Panc1 (cell line): ENCODE results near the gene ALG13. TPM values are rescaled to one million over a fixed set of nuclear protein-coding genes. Genes with fewer than 3 reads are reported as not detected.

ENCODE experiments used
- ATAC-seq: fragments of 200-7000 bp; cut with Tn5 transposase; 2 replicates; pipeline ENCODE4 v1.9.1; 2020; ENCODE audit warnings: mild to moderate bottlenecking, moderate library complexity
- BruUV-seq: library from RNA; stranded (reverse); fragments of 400-500 nt; replicated peaks from 2 replicates; lab custom pipeline; 2021; lab: Mats Ljungman, UMichigan
- CTCF ChIA-PET: fragments of 300-600 bp; sonication (Branson Sonifier 250); formaldehyde crosslinking; loops from one replicate; lab custom pipeline; 2022; ENCODE audit warnings: antibody characterized with exemption; lab: Charles Lee
- POLR2A ChIA-PET: fragments of 300-600 bp; sonication (Branson Sonifier 250); formaldehyde crosslinking; loops from one replicate; lab custom pipeline; 2022; ENCODE audit warnings: antibody characterized with exemption; lab: Charles Lee
- DNase-seq: peaks from one replicate; pipeline ENCODE4 v3.0.0-alpha.2; 2010; ENCODE audit warnings: low read depth, low spot score
- H3K27ac ChIP-seq: 2 replicates; pipeline ENCODE4 v1.5.1; 2011; ENCODE audit warnings: mild to moderate bottlenecking, low read length, inconsistent platforms
- H3K27me3 ChIP-seq: fragments of 200-500 bp; sonication (Bioruptor generic); 2 replicates; pipeline ENCODE4 v1.6.0; 2014; ENCODE audit warnings: low read length, inconsistent platforms; ENCODE audit not compliant: control insufficient read depth, insufficient read depth
- H3K36me3 ChIP-seq: fragments of 200-500 bp; sonication (Bioruptor generic); 2 replicates; pipeline ENCODE4 v1.5.1; 2014; ENCODE audit warnings: inconsistent platforms, mild to moderate bottlenecking, low read length, moderate library complexity; ENCODE audit not compliant: control insufficient read depth, insufficient read depth
- H3K4me1 ChIP-seq: 2 replicates; pipeline ENCODE4 v1.5.1; 2011; ENCODE audit warnings: inconsistent platforms, mild to moderate bottlenecking, low read length, moderate library complexity; ENCODE audit not compliant: control insufficient read depth, insufficient read depth
- H3K4me3 ChIP-seq, 2 experiments: 2 replicates each; pipeline ENCODE4 v1.5.1; 2011 to 2012; ENCODE audit warnings: low read depth in 2 of 2, low read length in 2 of 2, mild to moderate bottlenecking in 2 of 2, inconsistent platforms in 1 of 2, moderate library complexity in 1 of 2
- H3K9me3 ChIP-seq: fragments of 200-500 bp; sonication (Bioruptor generic); 2 replicates; pipeline ENCODE4 v1.5.1; 2014; ENCODE audit warnings: low read depth, mild to moderate bottlenecking, inconsistent platforms, low read length, moderate library complexity; ENCODE audit not compliant: control insufficient read depth, insufficient read depth
- CTCF ChIP-seq: fragments of 450-650 bp; IDR thresholded peaks from 2 replicates; pipeline ENCODE4 v1.5.1; 2017; ENCODE audit warnings: mild to moderate bottlenecking
- POLR2AphosphoS5 ChIP-seq: IDR thresholded peaks from 2 replicates; pipeline ENCODE4 v1.6.1; 2012; ENCODE audit warnings: mild to moderate bottlenecking, low read depth, low read length, moderate library complexity
- REST ChIP-seq, 2 experiments: IDR thresholded peaks; 2 replicates each; pipeline ENCODE4 v1.6.1; 2011 to 2012; ENCODE audit warnings: low read depth in 2 of 2, control low read depth in 1 of 2, low read length in 1 of 2, mild to moderate bottlenecking in 1 of 2, moderate library complexity in 1 of 2; ENCODE audit not compliant: insufficient read depth in 1 of 2
- SIN3A ChIP-seq: IDR thresholded peaks from 2 replicates; pipeline ENCODE4 v1.6.1; 2012; ENCODE audit warnings: low read depth, mild to moderate bottlenecking, low read length, moderate library complexity, borderline replicate concordance; ENCODE audit not compliant: insufficient read depth
- TCF7L2 ChIP-seq: IDR thresholded peaks from 2 replicates; pipeline ENCODE4 v1.6.1; 2011; ENCODE audit warnings: mild to moderate bottlenecking, low read depth, low read length, inconsistent platforms
- in situ Hi-C: cut with HindIII; loops from 2 replicates; pipeline ENCODE4 v1.10.0; 2016; ENCODE audit warnings: low sequenced_read_pairs, low pct_unique_long_range_greater_than_20kb
- intact Hi-C: fragments of 100-400 bp; cut with micrococcal nuclease; formaldehyde crosslinking; loops from one replicate; pipeline ENCODE4 v1.10.0; 2022; ENCODE audit not compliant: unreplicated experiment
- total RNA-seq: library from RNA; stranded (reverse); gene quantifications from one replicate; pipeline ENCODE4 v1.2.1, GENCODE V29; 2021; ENCODE audit not compliant: unreplicated experiment

The ALG13 gene
- total RNA-seq, 1 experiment from 2014 or later, result 50.0 TPM

- CTCF ChIA-PET, result no interaction called here
- no TSS peak for BruUV-seq
Observed at GRCh38 chrX:111778591-111778990, 97.6 kb downstream of the ALG13 start.

DNA sequence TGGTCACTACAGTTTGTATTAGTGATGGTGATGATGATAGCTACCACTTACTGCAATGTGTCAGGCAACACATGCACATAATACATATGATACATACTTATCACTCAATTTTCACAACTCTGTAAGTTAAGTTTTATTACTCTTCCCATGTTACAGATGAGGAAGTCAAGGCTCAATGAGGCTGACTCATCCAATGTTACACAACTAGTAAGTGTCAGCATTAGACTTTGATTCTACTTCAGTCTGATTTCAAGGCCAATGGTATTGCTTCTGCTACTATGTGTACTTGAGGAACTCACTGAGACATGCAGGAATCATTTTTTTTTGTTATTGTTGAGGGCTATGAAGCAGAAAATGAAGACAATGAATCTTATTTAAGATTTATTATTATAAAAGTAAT, 98.6 kb downstream of the ALG13 start:
- intact Hi-C loops, result no loop called here
- in situ Hi-C loops, result no loop called here
- ATAC-seq (no peak), DNase-seq (no peak)
- Histone ChIP-seq H3K4me3 (no peak overlapping the region), H3K9me3 (no peaks in the 10 kb centered on the region), H3K27me3 (no peaks in the 10 kb centered on the region), H3K27ac (no peak overlapping the region), H3K4me1 (no peaks in the 10 kb centered on the region), H3K36me3 (no peaks in the 10 kb centered on the region)
- ChIA-PET POLR2A (no interaction called here), CTCF (no interaction called here)
- no peak for TF ChIP-seq POLR2AphosphoS5
- no peak for TF ChIP-seq CTCF
- no peak for TF ChIP-seq REST (IDR thresholded peaks at IDR 0.05; ENCODE audit: insufficient read depth in 1 of 2, low read depth in 2 of 2, low read length in 1 of 2)
- no peak for TF ChIP-seq SIN3A
- no peak for TF ChIP-seq TCF7L2
- BruUV-seq, result no TSS peak

More at GRCh38 chrX:111778591-111778990, 97.6 kb downstream of the ALG13 start:
- DNase-seq (no peak), ATAC-seq (no peak)
- no peaks in the 10 kb centered on the region for H3K36me3 ChIP-seq
- H3K27me3 ChIP-seq, result no peaks in the 10 kb centered on the region
- no peak for TF ChIP-seq SIN3A
- no peak for TF ChIP-seq TCF7L2
- TF ChIP-seq POLR2AphosphoS5, result no peak
- TF ChIP-seq REST (IDR thresholded peaks at IDR 0.05; ENCODE audit: insufficient read depth in 1 of 2, low read depth in 2 of 2, low read length in 1 of 2), result no peak
- TF ChIP-seq CTCF, result no peak
- no peaks in the 10 kb centered on the region for H3K4me1 ChIP-seq
- intact Hi-C loops (no loop called here), in situ Hi-C loops (no loop called here)
- H3K4me3 ChIP-seq, result no peak overlapping the region
- POLR2A ChIA-PET, result no interaction called here
- no peak overlapping the region for H3K27ac ChIP-seq
- H3K9me3 ChIP-seq, result no peaks in the 10 kb centered on the region
